ENCODE data around the gene ZNF433.
"Not testable (repeated sequence)": the region's sequence is repeated elsewhere in the genome, so short reads cannot be mapped to it uniquely, and the experiment has no call there.

DNA sequence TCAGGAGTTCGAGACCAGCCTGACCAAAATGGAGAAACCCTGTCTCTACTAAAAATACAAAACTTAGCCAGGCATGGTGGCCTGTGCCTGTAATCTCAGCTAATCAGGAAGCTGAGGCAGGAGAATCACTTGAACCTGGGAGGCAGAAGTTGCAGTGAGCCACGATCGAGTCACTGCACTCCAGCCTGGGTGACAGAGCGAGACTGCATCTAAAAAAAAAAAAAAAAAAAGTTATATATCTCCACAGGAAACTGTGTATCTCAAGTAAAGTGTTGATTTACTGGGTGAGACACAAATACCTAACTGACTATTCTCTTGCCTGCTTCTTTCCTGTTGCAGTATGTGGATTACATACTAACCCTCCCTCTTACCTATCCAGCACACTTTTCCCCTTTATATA, 43.6 kb downstream of the ZNF433 start:
- TF ChIP-seq, protein P1, sequence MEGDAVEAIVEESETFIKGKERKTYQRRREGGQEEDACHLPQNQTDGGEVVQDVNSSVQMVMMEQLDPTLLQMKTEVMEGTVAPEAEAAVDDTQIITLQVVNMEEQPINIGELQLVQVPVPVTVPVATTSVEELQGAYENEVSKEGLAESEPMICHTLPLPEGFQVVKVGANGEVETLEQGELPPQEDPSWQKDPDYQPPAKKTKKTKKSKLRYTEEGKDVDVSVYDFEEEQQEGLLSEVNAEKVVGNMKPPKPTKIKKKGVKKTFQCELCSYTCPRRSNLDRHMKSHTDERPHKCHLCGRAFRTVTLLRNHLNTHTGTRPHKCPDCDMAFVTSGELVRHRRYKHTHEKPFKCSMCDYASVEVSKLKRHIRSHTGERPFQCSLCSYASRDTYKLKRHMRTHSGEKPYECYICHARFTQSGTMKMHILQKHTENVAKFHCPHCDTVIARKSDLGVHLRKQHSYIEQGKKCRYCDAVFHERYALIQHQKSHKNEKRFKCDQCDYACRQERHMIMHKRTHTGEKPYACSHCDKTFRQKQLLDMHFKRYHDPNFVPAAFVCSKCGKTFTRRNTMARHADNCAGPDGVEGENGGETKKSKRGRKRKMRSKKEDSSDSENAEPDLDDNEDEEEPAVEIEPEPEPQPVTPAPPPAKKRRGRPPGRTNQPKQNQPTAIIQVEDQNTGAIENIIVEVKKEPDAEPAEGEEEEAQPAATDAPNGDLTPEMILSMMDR (IDR thresholded peaks at IDR 0.05; ENCODE audit: low read depth, low read length, poor library complexity, severe bottlenecking): not testable (repeated sequence)
- TF ChIP-seq EZH2phosphoT487 (IDR thresholded peaks at IDR 0.05; ENCODE audit: borderline replicate concordance, low read length): not testable (repeated sequence)
